Immature natural killer cell (primary cell): ENCODE results near the gene SERF1B. TPM values are rescaled to one million over a fixed set of nuclear protein-coding genes. Genes with fewer than 3 reads are reported as not detected.
"Not testable (repeated sequence)": the region's sequence is repeated elsewhere in the genome, so short reads cannot be mapped to it uniquely, and the experiment has no call there.

Experiments used
- DNase-seq, 3 donors: peaks; one replicate each; pipeline ENCODE4 v3.0.0; 2022; ENCODE audit warnings: mixed read lengths in 1 of 3
- H3K27ac Mint-ChIP-seq, 6 donors: one replicate each; pipeline ENCODE4 v1.8.0; 2020; ENCODE audit warnings: mixed read lengths in 6 of 6, mild to moderate bottlenecking in 5 of 6, inconsistent platforms in 4 of 6, moderate library complexity in 3 of 6
- H3K27me3 Mint-ChIP-seq, 3 donors: one replicate each; pipeline ENCODE4 v1.8.0; 2020 to 2021; ENCODE audit warnings: low read depth in 3 of 3, mild to moderate bottlenecking in 3 of 3, mixed read lengths in 3 of 3, moderate library complexity in 3 of 3, inconsistent platforms in 1 of 3
- H3K36me3 Mint-ChIP-seq, 3 donors: one replicate each; pipeline ENCODE4 v1.8.0; 2020; ENCODE audit warnings: mixed read lengths in 3 of 3, inconsistent platforms in 2 of 3, mild to moderate bottlenecking in 2 of 3
- H3K4me1 Mint-ChIP-seq, 2 donors: one replicate each; pipeline ENCODE4 v1.8.0; 2020; ENCODE audit warnings: inconsistent platforms in 2 of 2, mild to moderate bottlenecking in 2 of 2, mixed read lengths in 2 of 2, moderate library complexity in 1 of 2
- H3K4me3 Mint-ChIP-seq, 5 donors: one replicate each; pipeline ENCODE4 v1.8.0; 2020; ENCODE audit warnings: mild to moderate bottlenecking in 5 of 5, mixed read lengths in 5 of 5, inconsistent platforms in 3 of 5, moderate library complexity in 3 of 5
- H3K9me3 Mint-ChIP-seq, 6 donors: one replicate each; pipeline ENCODE4 v1.8.0; 2020; ENCODE audit warnings: mild to moderate bottlenecking in 6 of 6, mixed read lengths in 6 of 6, inconsistent platforms in 4 of 6, moderate library complexity in 3 of 6
- polyA plus RNA-seq, 3 donors: library from polyadenylated mRNA; unstranded; fragments of 300-500 nt; fragmentation: Illumina TruSeq; gene quantifications; one replicate each; pipeline ENCODE4 v1.2.3, GENCODE V29; 2021

SERF1B gene
- polyA plus RNA-seq = 10 to 100 TPM; 36.6 to 53.7 (median 41.4) TPM

- not testable (repeated sequence) for H3K27ac Mint-ChIP-seq, H3K27me3 Mint-ChIP-seq, DNase-seq, H3K36me3 Mint-ChIP-seq, H3K4me1 Mint-ChIP-seq, H3K4me3 Mint-ChIP-seq, H3K9me3 Mint-ChIP-seq
These were observed at the start of gene SERF1B for GRCh38 chr5:70025106-70025844. Gene SERF1B, plus strand, starts transcription at chr5:70025251. Its CDS starts 201 bp downstream, at chr5:70025452.

- H3K4me1 Mint-ChIP-seq, H3K27me3 Mint-ChIP-seq, DNase-seq: not testable (repeated sequence)
These were observed 33.3 kb upstream of the SERF1B start for GRCh38 chr5:69991713-69992112.

GRCh38 chr5:69995535-69995934 is 29.5 kb upstream of the SERF1B start:
- DNase-seq, H3K36me3 Mint-ChIP-seq, H3K27ac Mint-ChIP-seq, H3K4me3 Mint-ChIP-seq, H3K4me1 Mint-ChIP-seq, H3K9me3 Mint-ChIP-seq, H3K27me3 Mint-ChIP-seq: not testable (repeated sequence)

More at GRCh38 chr5:69991713-69992112, 33.3 kb upstream of the SERF1B start:
- H3K4me3 Mint-ChIP-seq, H3K9me3 Mint-ChIP-seq, H3K36me3 Mint-ChIP-seq, H3K27ac Mint-ChIP-seq: not testable (repeated sequence)

GRCh38 chr5:70020660-70021059 is 4.4 kb upstream of the SERF1B start:
- not testable (repeated sequence) for H3K36me3 Mint-ChIP-seq, H3K27ac Mint-ChIP-seq, H3K9me3 Mint-ChIP-seq, DNase-seq, H3K27me3 Mint-ChIP-seq, H3K4me3 Mint-ChIP-seq, H3K4me1 Mint-ChIP-seq

- H3K27me3 Mint-ChIP-seq, DNase-seq, H3K4me3 Mint-ChIP-seq, H3K9me3 Mint-ChIP-seq, H3K27ac Mint-ChIP-seq, H3K4me1 Mint-ChIP-seq, H3K36me3 Mint-ChIP-seq: not testable (repeated sequence)
These were observed 744 bp downstream of the SERF1B start for GRCh38 chr5:70025845-70026145.

GRCh38 chr5:70031204-70031603 is 6.2 kb downstream of the SERF1B start:
- DNase-seq, H3K4me3 Mint-ChIP-seq, H3K27me3 Mint-ChIP-seq, H3K27ac Mint-ChIP-seq, H3K4me1 Mint-ChIP-seq, H3K36me3 Mint-ChIP-seq, H3K9me3 Mint-ChIP-seq: not testable (repeated sequence)

GRCh38 chr5:70041411-70041810 is 16.4 kb downstream of the SERF1B start:
- not testable (repeated sequence) for H3K9me3 Mint-ChIP-seq, H3K36me3 Mint-ChIP-seq, H3K27ac Mint-ChIP-seq, H3K27me3 Mint-ChIP-seq, H3K4me1 Mint-ChIP-seq, DNase-seq, H3K4me3 Mint-ChIP-seq

GRCh38 chr5:70049790-70050142 is 24.7 kb downstream of the SERF1B start:
- H3K27me3 Mint-ChIP-seq, H3K36me3 Mint-ChIP-seq, H3K27ac Mint-ChIP-seq, H3K9me3 Mint-ChIP-seq, H3K4me1 Mint-ChIP-seq, DNase-seq, H3K4me3 Mint-ChIP-seq: not testable (repeated sequence)

GRCh38 chr5:70056289-70056942 is 31.4 kb downstream of the SERF1B start:
- not testable (repeated sequence) for H3K27ac Mint-ChIP-seq, H3K9me3 Mint-ChIP-seq, H3K4me1 Mint-ChIP-seq, DNase-seq, H3K36me3 Mint-ChIP-seq, H3K4me3 Mint-ChIP-seq, H3K27me3 Mint-ChIP-seq

GRCh38 chr5:70057140-70057539 is 32.1 kb downstream of the SERF1B start:
- not testable (repeated sequence) for H3K27me3 Mint-ChIP-seq, H3K36me3 Mint-ChIP-seq, H3K4me1 Mint-ChIP-seq, H3K27ac Mint-ChIP-seq, H3K4me3 Mint-ChIP-seq, DNase-seq, H3K9me3 Mint-ChIP-seq

GRCh38 chr5:70077632-70078031 is 52.6 kb downstream of the SERF1B start:
- H3K4me3 Mint-ChIP-seq, H3K4me1 Mint-ChIP-seq, H3K36me3 Mint-ChIP-seq, DNase-seq, H3K27ac Mint-ChIP-seq, H3K27me3 Mint-ChIP-seq, H3K9me3 Mint-ChIP-seq: not testable (repeated sequence)

GRCh38 chr5:70088907-70089464 is 63.9 kb downstream of the SERF1B start:
- H3K4me3 Mint-ChIP-seq, H3K36me3 Mint-ChIP-seq, H3K9me3 Mint-ChIP-seq, H3K4me1 Mint-ChIP-seq, H3K27ac Mint-ChIP-seq, H3K27me3 Mint-ChIP-seq, DNase-seq: not testable (repeated sequence)

GRCh38 chr5:70091776-70092175 is 66.7 kb downstream of the SERF1B start:
- not testable (repeated sequence) for H3K27me3 Mint-ChIP-seq

More at GRCh38 chr5:70091776-70092175, 66.7 kb downstream of the SERF1B start:
- H3K9me3 Mint-ChIP-seq, H3K4me3 Mint-ChIP-seq, DNase-seq, H3K27ac Mint-ChIP-seq, H3K4me1 Mint-ChIP-seq, H3K36me3 Mint-ChIP-seq: not testable (repeated sequence)
